Measurements from ENCODE around the gene RIMKLB. TPM values are rescaled to one million over a fixed set of nuclear protein-coding genes. Genes with fewer than 3 reads are reported as not detected.
A peak's percentile ranks its signal among the peaks of the same experiment; 100 is the strongest.

Gene RIMKLB
- polyA plus RNA-seq, 3 donors, result 1.0 to 6.6 (median 1.2) TPM

- H3K9me3 Mint-ChIP-seq, result peaks cover 0 to 2% (median 0%) of the 10 kb centered on the region in 7 donors
- H3K27ac ChIP-seq (ENCODE audit: low read depth in 1 of 2, low read length in 2 of 2), result no peak overlapping the region
- no peaks in the 10 kb centered on the region for H3K36me3 ChIP-seq (replicated peaks in 1 of 2; ENCODE audit: control insufficient read depth in 1 of 2, insufficient read depth in 2 of 2, low read length in 2 of 2)
- peak overlapping the region in 1 of 7 donors; percentile 72 for H3K27ac Mint-ChIP-seq
- H3K79me2 ChIP-seq (ENCODE audit: insufficient read depth, low read length), result no peaks in the 10 kb centered on the region
- H2AFZ ChIP-seq (ENCODE audit: insufficient read depth, low read depth, low read length, poor library complexity, severe bottlenecking), result no peak overlapping the region
- no peak for TF ChIP-seq CTCF (IDR thresholded peaks at IDR 0.05)
- no peak overlapping the region for H3K4me3 ChIP-seq (replicated peaks in 1 of 3; ENCODE audit: low read depth in 2 of 3, low read length in 3 of 3)
- no peaks in the 10 kb centered on the region for H3K36me3 Mint-ChIP-seq
- intact Hi-C loops (cut with micrococcal nuclease), result loop anchor here in 1 of 2 donors (10.0 kb wide), 1 partner anchor 229 kb away; no protein-coding TSS in a partner anchor
- no peaks in the 10 kb centered on the region for H3K4me1 Mint-ChIP-seq
- 83% methylated on average over 2 of the region's 6 CpGs for WGBS (ENCODE audit: insufficient coverage)
- H4K20me1 ChIP-seq (ENCODE audit: insufficient read depth, low read length), result no peaks in the 10 kb centered on the region
- peaks cover 2 to 4% (median 4%) of the 10 kb centered on the region in 3 donors for H3K27me3 Mint-ChIP-seq (ENCODE audit: low read depth in 3 of 3)
- H3K4me3 Mint-ChIP-seq, result no peak overlapping the region
- H3K9ac ChIP-seq (ENCODE audit: insufficient read depth, low read length, poor library complexity, severe bottlenecking), result no peak overlapping the region
- H3K4me2 ChIP-seq (replicated peaks; ENCODE audit: extremely low read depth, low read length, poor library complexity, severe bottlenecking), result no peak overlapping the region
- H3K9me3 ChIP-seq (replicated peaks in 1 of 2; ENCODE audit: control insufficient read depth in 1 of 2, insufficient read depth in 1 of 2, low read length in 2 of 2), result no peaks in the 10 kb centered on the region
- peaks cover 0 to 2% of the 10 kb centered on the region in 2 donors for H3K4me1 ChIP-seq (ENCODE audit: control insufficient read depth in 1 of 2, insufficient read depth in 2 of 2, low read length in 2 of 2)
- no peaks in the 10 kb centered on the region for H3K27me3 ChIP-seq (ENCODE audit: control insufficient read depth in 2 of 2, insufficient read depth in 2 of 2, low read length in 2 of 2)
- no peak for DNase-seq
Observed at GRCh38 chr12:8655421-8655820, 42.4 kb upstream of the RIMKLB start.

- TF ChIP-seq CTCF (IDR thresholded peaks at IDR 0.05), result no peak
- Histone ChIP-seq H3K27me3 (ENCODE audit: control insufficient read depth in 2 of 2, insufficient read depth in 2 of 2, low read length in 2 of 2) (no peaks in the 10 kb centered on the region), H3K4me1 (ENCODE audit: control insufficient read depth in 1 of 2, insufficient read depth in 2 of 2, low read length in 2 of 2) (peaks cover 0 to 2% of the 10 kb centered on the region in 2 donors), H3K79me2 (ENCODE audit: insufficient read depth, low read length) (no peaks in the 10 kb centered on the region), H3K36me3 (replicated peaks in 1 of 2; ENCODE audit: control insufficient read depth in 1 of 2, insufficient read depth in 2 of 2, low read length in 2 of 2) (no peaks in the 10 kb centered on the region), H4K20me1 (ENCODE audit: insufficient read depth, low read length) (no peaks in the 10 kb centered on the region), H2AFZ (ENCODE audit: insufficient read depth, low read depth, low read length, poor library complexity, severe bottlenecking) (no peak overlapping the region), H3K9ac (ENCODE audit: insufficient read depth, low read length, poor library complexity, severe bottlenecking) (no peak overlapping the region), H3K4me3 (replicated peaks in 1 of 3; ENCODE audit: low read depth in 2 of 3, low read length in 3 of 3) (no peak overlapping the region), H3K27ac (ENCODE audit: low read depth in 1 of 2, low read length in 2 of 2) (no peak overlapping the region), H3K4me2 (replicated peaks; ENCODE audit: extremely low read depth, low read length, poor library complexity, severe bottlenecking) (no peak overlapping the region), H3K9me3 (replicated peaks in 1 of 2; ENCODE audit: control insufficient read depth in 1 of 2, insufficient read depth in 1 of 2, low read length in 2 of 2) (no peaks in the 10 kb centered on the region)
- Mint-ChIP-seq H3K36me3 (no peaks in the 10 kb centered on the region), H3K4me1 (no peaks in the 10 kb centered on the region), H3K9me3 (peaks cover 0 to 2% (median 0%) of the 10 kb centered on the region in 7 donors), H3K27ac (no peak overlapping the region), H3K27me3 (ENCODE audit: low read depth in 3 of 3) (peaks cover 0 to 4% (median 3%) of the 10 kb centered on the region in 3 donors), H3K4me3 (no peak overlapping the region)
- intact Hi-C loops (cut with micrococcal nuclease), result loop anchor here in 1 of 2 donors (10.0 kb wide), 1 partner anchor 226 kb away; no protein-coding TSS in a partner anchor
- DNase-seq, result no peak
- no CpG with 5 or more reads among the region's 1 CpG for WGBS (ENCODE audit: insufficient coverage)
Observed at GRCh38 chr12:8658346-8658745, 39.4 kb upstream of the RIMKLB start.

Measured in CD14-positive monocyte (primary cell).